ENCODE measurements around the gene SPINDOC. TPM values are rescaled to one million over a fixed set of nuclear protein-coding genes. Genes with fewer than 3 reads are reported as not detected.

Gene SPINDOC
- polyA plus RNA-seq, 1 experiment: 24.4 TPM

DNA sequence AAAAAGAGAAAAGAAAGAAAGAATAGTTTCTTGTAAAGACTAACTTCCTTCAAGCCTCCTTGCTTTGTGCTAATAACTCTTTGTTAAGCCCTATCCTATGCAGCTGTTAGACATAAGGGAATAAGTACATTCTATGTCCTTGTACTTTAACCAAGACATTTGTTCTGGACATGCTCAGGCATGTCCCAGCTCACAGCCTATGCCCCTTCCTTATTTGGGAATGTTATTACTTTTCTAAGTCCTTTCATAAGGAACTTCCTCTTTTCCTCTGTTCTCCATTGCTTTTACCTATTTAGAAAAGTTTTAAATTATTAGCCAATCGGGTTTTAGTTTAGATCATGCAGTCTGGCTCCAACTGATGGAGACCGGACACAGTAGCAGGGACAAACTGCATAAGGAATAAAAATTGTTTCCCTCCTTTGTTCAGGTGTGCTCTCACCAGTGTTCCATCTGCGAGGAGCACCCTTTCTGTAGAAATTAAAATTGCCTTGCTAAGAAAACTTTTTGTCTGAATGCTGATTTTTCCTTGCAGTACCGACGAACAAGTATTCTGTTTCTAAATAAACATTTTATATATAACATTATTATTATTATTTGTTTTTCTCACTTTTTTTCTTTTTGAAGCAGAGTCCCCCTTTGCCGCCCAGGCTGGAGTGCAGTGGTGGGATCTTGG, 21.6 kb upstream of the SPINDOC start:
- CTCF ChIA-PET: no interaction called here
- TF ChIP-seq, protein P1, sequence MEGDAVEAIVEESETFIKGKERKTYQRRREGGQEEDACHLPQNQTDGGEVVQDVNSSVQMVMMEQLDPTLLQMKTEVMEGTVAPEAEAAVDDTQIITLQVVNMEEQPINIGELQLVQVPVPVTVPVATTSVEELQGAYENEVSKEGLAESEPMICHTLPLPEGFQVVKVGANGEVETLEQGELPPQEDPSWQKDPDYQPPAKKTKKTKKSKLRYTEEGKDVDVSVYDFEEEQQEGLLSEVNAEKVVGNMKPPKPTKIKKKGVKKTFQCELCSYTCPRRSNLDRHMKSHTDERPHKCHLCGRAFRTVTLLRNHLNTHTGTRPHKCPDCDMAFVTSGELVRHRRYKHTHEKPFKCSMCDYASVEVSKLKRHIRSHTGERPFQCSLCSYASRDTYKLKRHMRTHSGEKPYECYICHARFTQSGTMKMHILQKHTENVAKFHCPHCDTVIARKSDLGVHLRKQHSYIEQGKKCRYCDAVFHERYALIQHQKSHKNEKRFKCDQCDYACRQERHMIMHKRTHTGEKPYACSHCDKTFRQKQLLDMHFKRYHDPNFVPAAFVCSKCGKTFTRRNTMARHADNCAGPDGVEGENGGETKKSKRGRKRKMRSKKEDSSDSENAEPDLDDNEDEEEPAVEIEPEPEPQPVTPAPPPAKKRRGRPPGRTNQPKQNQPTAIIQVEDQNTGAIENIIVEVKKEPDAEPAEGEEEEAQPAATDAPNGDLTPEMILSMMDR (IDR thresholded peaks at IDR 0.05; ENCODE audit: insufficient read depth, low read depth, low read length): no peak
- POLR2A ChIA-PET: no interaction called here
- H3K4me3 ChIP-seq (ENCODE audit: low read depth, low read length): no peak overlapping the region
- no peak for DNase-seq (ENCODE audit: low read depth)
- H3K36me3 ChIP-seq (ENCODE audit: control insufficient read depth, insufficient read depth, low read length): no peaks in the 10 kb centered on the region
- H3K27me3 ChIP-seq (ENCODE audit: control insufficient read depth, insufficient read depth, low read length): no peaks in the 10 kb centered on the region

DNA sequence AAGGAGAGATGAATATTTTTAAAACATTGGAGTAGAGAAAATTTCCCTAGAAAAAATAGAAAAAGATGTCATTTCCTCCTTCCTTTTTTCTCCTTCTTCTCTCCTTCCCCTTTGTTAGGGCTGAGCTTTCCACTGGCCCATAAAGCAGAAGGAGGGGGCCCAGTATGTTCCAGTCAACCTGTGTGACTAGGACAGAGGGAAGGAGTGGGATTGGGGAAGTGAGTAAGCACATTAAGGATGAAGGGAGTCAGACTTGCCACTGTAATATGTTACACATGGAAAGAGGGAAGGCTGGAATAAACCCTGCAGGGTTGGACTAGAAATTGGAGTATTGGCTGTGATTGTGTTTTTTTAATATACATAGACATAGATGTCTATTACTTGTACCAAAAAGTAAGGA, 20.1 kb upstream of the SPINDOC start:
- TF ChIP-seq, protein P1 (IDR thresholded peaks at IDR 0.05; ENCODE audit: insufficient read depth, low read depth, low read length): no peak
- DNase-seq (ENCODE audit: low read depth): no peak
- CTCF ChIA-PET: no interaction called here
- no peaks in the 10 kb centered on the region for H3K36me3 ChIP-seq (ENCODE audit: control insufficient read depth, insufficient read depth, low read length)
- no peaks in the 10 kb centered on the region for H3K27me3 ChIP-seq (ENCODE audit: control insufficient read depth, insufficient read depth, low read length)
- POLR2A ChIA-PET: no interaction called here
- no peak overlapping the region for H3K4me3 ChIP-seq (ENCODE audit: low read depth, low read length)

DNA sequence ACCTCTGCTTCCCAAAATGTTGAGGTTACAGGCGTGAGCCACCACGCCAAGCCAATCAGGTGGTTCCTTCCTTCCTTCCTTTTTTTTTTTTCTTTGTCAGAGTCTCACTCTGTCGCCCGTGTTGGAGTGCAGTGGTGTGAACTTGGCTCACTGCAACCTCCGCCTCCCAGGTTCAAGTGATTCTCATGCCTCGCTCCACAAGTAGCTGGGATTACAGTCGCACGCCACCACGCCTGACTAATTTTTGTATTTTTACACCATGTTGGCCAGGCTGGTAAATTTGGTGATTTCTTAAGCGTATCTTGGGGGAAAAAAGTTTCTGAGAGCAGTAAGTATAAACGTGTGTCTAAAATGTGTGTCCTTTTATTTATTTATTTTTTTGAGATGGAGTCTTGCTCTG, 18.2 kb upstream of the SPINDOC start:
- TF ChIP-seq, protein P1 (IDR thresholded peaks at IDR 0.05; ENCODE audit: insufficient read depth, low read depth, low read length): no peak
- ChIA-PET CTCF (interaction anchor here (0.7 kb wide), 1 partner anchor 168 kb away, joined by 3 read pairs; no protein-coding TSS in a partner anchor), POLR2A (no interaction called here)
- DNase-seq (ENCODE audit: low read depth): no peak
- H3K4me3 ChIP-seq (ENCODE audit: low read depth, low read length): no peak overlapping the region
- H3K27me3 ChIP-seq (ENCODE audit: control insufficient read depth, insufficient read depth, low read length): no peaks in the 10 kb centered on the region
- H3K36me3 ChIP-seq (ENCODE audit: control insufficient read depth, insufficient read depth, low read length): no peaks in the 10 kb centered on the region

DNA sequence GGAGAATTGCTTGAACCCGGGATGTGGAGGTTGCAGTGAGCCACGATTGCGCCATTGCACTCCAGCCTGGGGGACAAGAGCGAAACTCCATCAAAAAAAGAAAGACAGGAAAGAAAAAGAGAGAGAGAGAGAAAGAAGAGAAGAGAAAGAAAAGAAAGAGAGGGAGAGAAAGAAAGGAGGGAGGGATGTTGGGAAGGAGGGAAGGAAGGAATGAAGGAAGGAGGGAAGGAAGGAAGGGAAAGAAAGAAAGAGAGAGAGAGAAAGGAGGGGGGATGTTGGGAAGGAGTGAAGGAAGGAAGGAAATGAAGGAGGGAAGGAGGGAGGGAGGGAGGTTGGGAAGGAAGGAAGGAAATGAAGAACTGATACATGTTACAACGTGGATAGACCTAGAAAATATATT, 12.3 kb upstream of the SPINDOC start:
- TF ChIP-seq, protein P1 (IDR thresholded peaks at IDR 0.05; ENCODE audit: insufficient read depth, low read depth, low read length): no peak
- Histone ChIP-seq H3K27me3 (ENCODE audit: control insufficient read depth, insufficient read depth, low read length) (no peaks in the 10 kb centered on the region), H3K4me3 (ENCODE audit: low read depth, low read length) (no peak overlapping the region), H3K36me3 (ENCODE audit: control insufficient read depth, insufficient read depth, low read length) (no peaks in the 10 kb centered on the region)
- ChIA-PET CTCF (no interaction called here), POLR2A (no interaction called here)
- DNase-seq (ENCODE audit: low read depth): no peak

DNA sequence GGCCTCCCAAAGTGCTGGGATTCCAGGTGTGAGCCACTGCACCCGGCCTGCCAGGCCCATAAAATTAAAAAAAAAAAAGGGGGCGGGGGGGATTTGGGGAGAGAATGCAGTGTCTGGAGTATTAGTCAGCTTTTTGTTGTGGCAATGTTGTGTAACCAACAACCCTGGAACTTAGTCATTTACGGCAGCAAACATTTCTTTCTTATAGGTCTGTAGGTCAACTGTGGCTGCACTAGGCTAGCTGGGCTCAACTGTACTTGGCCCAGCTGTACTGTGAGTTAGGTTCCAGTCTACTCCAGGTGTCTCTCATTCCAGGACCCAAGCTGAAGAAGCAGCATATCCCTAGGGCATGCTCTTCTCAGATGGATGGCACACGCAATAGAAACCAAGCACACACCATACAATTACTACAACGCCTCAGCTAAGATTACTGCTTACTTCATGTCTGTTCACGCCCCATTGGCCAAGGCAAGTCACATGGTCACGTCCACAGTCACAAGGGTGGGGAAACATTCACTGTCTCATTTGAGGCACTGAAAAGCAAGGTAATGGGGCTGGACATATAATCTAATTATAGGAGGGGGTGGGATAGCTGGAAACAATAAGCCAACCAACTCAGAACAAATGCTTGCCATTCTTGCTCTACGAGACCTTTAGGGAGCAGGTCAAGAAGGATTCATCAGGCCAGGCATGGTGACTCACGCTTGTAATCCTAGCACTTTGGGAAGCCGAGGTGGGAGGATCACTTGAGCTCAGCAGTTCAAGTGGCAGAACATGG, 10.4 kb upstream of the SPINDOC start:
- no peaks in the 10 kb centered on the region for H3K36me3 ChIP-seq (ENCODE audit: control insufficient read depth, insufficient read depth, low read length)
- no peaks in the 10 kb centered on the region for H3K27me3 ChIP-seq (ENCODE audit: control insufficient read depth, insufficient read depth, low read length)
- H3K4me3 ChIP-seq (ENCODE audit: low read depth, low read length): no peak overlapping the region
- DNase-seq (ENCODE audit: low read depth): no peak
- POLR2A ChIA-PET: no interaction called here
- TF ChIP-seq, protein P1 (IDR thresholded peaks at IDR 0.05; ENCODE audit: insufficient read depth, low read depth, low read length): no peak
- CTCF ChIA-PET: interaction anchor here (1.3 kb wide), 1 partner anchor 35 kb away, joined by 5 read pairs; the partner anchor contains the start of gene ZFTA
